Gastrocnemius medialis (tissue), 4 donors: ENCODE results near the gene PGBD4.

Experiments used
- POLR2A ChIP-seq, 2 donors: fragments of 450-650 bp; IDR thresholded peaks; one replicate each; pipeline ENCODE4 v1.6.1; 2017; ENCODE audit warnings: antibody characterized with exemption in 2 of 2, mild to moderate bottlenecking in 2 of 2, moderate library complexity in 2 of 2
- TF ChIP-seq, protein P1 (sequence below), 5 experiments: fragments of 450-650 bp in 3 of 5; fragments of 200-600 bp in 2 of 5; sonication (generic) in 2 of 5; IDR thresholded peaks in 4 of 5; conservative IDR thresholded peaks in 1 of 5; 1 replicate in 4 of 5; 2 replicates in 1 of 5; pipeline ENCODE4 v1.5.1; 2016 to 2019; ENCODE audit warnings: antibody characterized with exemption in 5 of 5, mild to moderate bottlenecking in 3 of 5, moderate library complexity in 3 of 5

DNA sequence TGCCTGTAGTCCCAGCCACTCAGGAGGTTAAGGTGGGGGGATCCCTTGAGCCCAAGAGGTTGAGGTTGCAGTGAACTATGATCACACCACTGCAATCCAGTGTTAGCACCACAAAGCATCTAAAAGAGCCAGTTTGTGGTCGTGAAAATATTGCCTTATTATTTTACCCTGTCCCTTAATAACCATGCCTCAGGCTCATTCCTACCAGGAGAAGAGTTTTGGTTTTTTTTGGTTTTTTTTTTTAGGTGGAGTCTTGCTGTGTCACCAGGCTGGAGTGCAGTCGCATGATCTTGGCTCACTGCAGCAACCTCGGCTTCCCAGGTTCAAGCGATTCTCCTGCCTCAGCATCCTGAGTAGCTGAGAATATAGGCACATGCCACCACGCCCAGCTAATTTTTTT lies 45.0 kb upstream of the PGBD4 start:
- TF ChIP-seq, protein P1, sequence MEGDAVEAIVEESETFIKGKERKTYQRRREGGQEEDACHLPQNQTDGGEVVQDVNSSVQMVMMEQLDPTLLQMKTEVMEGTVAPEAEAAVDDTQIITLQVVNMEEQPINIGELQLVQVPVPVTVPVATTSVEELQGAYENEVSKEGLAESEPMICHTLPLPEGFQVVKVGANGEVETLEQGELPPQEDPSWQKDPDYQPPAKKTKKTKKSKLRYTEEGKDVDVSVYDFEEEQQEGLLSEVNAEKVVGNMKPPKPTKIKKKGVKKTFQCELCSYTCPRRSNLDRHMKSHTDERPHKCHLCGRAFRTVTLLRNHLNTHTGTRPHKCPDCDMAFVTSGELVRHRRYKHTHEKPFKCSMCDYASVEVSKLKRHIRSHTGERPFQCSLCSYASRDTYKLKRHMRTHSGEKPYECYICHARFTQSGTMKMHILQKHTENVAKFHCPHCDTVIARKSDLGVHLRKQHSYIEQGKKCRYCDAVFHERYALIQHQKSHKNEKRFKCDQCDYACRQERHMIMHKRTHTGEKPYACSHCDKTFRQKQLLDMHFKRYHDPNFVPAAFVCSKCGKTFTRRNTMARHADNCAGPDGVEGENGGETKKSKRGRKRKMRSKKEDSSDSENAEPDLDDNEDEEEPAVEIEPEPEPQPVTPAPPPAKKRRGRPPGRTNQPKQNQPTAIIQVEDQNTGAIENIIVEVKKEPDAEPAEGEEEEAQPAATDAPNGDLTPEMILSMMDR (IDR thresholded peaks at IDR 0.05 in 4 of 5, conservative IDR thresholded peaks at IDR 0.05 in 1 of 5) = no peak
- no peak for TF ChIP-seq POLR2A (IDR thresholded peaks at IDR 0.05)
